Measurements from ENCODE around the gene AFAP1. TPM values are rescaled to one million over a fixed set of nuclear protein-coding genes. Genes with fewer than 3 reads are reported as not detected.

The AFAP1 gene
- total and polyA plus RNA-seq, 2 of the 4 experiments (the other 2 are of a cell fraction) = 48.2 to 80.9 TPM

DNA sequence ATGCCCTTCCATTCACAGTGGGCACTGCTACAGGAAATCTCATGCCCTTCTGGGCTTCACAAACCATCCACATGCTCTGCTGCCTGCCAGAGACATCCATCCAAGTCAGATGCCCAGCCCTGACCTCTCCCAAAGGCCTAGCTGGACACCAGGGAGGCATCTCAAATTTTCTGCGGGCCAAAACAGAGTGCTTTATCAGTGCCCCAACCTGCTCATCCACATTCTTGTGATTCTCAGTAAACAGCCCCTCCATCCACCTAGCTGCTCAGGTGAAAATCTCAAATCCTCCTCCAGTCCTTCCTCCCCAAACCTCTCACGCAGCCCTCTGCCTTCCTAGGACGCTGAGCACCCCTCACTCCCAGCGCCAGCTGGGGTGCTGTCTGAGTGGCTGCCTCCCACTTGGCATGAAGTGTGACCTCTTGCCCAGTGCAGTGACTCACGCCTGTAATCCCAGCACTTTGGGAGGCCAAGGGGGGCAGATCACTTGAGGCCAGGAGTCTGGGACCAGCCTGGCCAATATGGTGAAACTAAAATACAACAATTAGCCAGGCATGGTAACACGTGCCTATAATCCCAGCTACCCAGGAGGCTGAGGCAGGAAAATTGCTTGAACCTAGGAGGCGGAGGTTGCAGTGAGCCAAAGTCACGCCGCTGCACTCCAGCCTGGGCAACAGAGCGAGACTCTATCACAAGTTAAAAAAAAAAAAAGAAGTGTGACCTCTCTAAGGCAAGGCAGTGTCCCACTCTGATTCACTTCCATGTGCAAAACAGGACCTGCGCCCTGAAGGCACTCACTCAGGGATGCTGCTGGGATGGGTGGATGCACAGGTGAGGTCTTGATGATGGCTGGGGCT lies 1.7 kb upstream of the AFAP1 start:
- no peak overlapping the region; the same call in 1 of the 2 replicates for H3K14ac ChIP-seq (replicated peaks; ENCODE audit: low read depth, low read length)
- ATAC-seq (ENCODE audit: low read depth) (no peak), DNase-seq (no peak)
- ChIA-PET CTCF (no interaction called here), POLR2A (ENCODE audit: unreplicated experiment) (interaction anchor here (0.7 kb wide), 1 partner anchor 319 kb away, joined by 4 read pairs; no protein-coding TSS in a partner anchor)
- H4K20me1 ChIP-seq (ENCODE audit: insufficient read depth, low read length) = peaks cover 20% of the 10 kb centered on the region
- no peak overlapping the region for H3K56ac ChIP-seq (ENCODE audit: extremely low read depth, insufficient read depth, low read length)
- peak overlapping the region; percentile 86 for H2AK5ac ChIP-seq (ENCODE audit: low read depth, low read length)
- no peaks in the 10 kb centered on the region for H3K36me3 ChIP-seq (ENCODE audit: control insufficient read depth, insufficient read depth, low read length)
- peaks cover 10% of the 10 kb centered on the region for H3K4me1 ChIP-seq (ENCODE audit: control insufficient read depth, insufficient read depth, low read length)
- no peak overlapping the region for H3K18ac ChIP-seq (ENCODE audit: low read depth, low read length)
- peak overlapping the region; percentile 74; the same call in 1 of the 3 replicates for H2BK15ac ChIP-seq (ENCODE audit: low read depth, low read length)
- in situ Hi-C loops (cut with MboI; ENCODE audit: low sequenced_read_pairs) = no loop called here
- H2BK120ac ChIP-seq (ENCODE audit: low read depth, low read length) = peak overlapping the region; percentile 45
- peak overlapping the region; percentile 64 for H2AFZ ChIP-seq (replicated peaks; ENCODE audit: low read length, poor library complexity)
- H4K8ac ChIP-seq (ENCODE audit: low read depth in 2 of 2, low read length in 2 of 2) = peak overlapping the region in 1 of 2 experiments; percentile 55; a peak in 1 of 4 replicates
- dilution Hi-C loops (cut with HindIII; ENCODE audit: low sequenced_read_pairs, unreplicated experiment) = no loop called here
- peak overlapping the region; percentile 54 for H3K4ac ChIP-seq (ENCODE audit: low read depth, low read length)
- no peaks in the 10 kb centered on the region for H3K27me3 ChIP-seq (ENCODE audit: control insufficient read depth, insufficient read depth, low read length)
- H3K27ac ChIP-seq (ENCODE audit: insufficient read depth, low read length) = no peak overlapping the region
- 74% methylated on average over 5 of the region's 11 CpGs; no CpG with 5 or more reads in 1 of the 2 experiments for WGBS, 2 experiments (ENCODE audit: extremely low coverage in 2 of 2, insufficient read length in 1 of 2)
- H3K9me3 ChIP-seq (ENCODE audit: control insufficient read depth, insufficient read depth, low read length) = no peaks in the 10 kb centered on the region
- H3K9ac ChIP-seq (ENCODE audit: low read depth, low read length) = no peak overlapping the region
- peaks cover 0 to 20% of the 10 kb centered on the region in 2 experiments; a peak in 2 of 4 replicates for H3K79me1 ChIP-seq (ENCODE audit: low read depth in 1 of 2, low read length in 2 of 2)
- no peak overlapping the region for H3K23ac ChIP-seq (ENCODE audit: low read depth, low read length)
- H2BK5ac ChIP-seq (ENCODE audit: low read depth, low read length, poor library complexity, severe bottlenecking) = no peak overlapping the region
- H3K4me2 ChIP-seq (ENCODE audit: low read depth, low read length) = no peak overlapping the region
- no peak for TF ChIP-seq POLR2A (IDR thresholded peaks at IDR 0.05; ENCODE audit: low read depth, low read length)
- TF ChIP-seq MXI1 (IDR thresholded peaks at IDR 0.05; ENCODE audit: borderline replicate concordance, low read depth, low read length) = no peak
- no peak for TF ChIP-seq CEBPB (IDR thresholded peaks at IDR 0.05; ENCODE audit: low read depth, low read length)
- TF ChIP-seq USF2 (IDR thresholded peaks at IDR 0.05; ENCODE audit: low read depth, low read length) = no peak
- TF ChIP-seq NFE2L2 (IDR thresholded peaks at IDR 0.05; ENCODE audit: low read depth, low read length) = no peak
- TF ChIP-seq MAFK (IDR thresholded peaks at IDR 0.05; ENCODE audit: low read depth, low read length) = no peak
- TF ChIP-seq CHD1 (IDR thresholded peaks at IDR 0.05; ENCODE audit: low read depth, low read length) = no peak
- TF ChIP-seq RAD21 (IDR thresholded peaks at IDR 0.05; ENCODE audit: low read length) = no peak
- no peak for TF ChIP-seq SMC3 (IDR thresholded peaks at IDR 0.05; ENCODE audit: low read depth, low read length)
- no peak for TF ChIP-seq RCOR1 (IDR thresholded peaks at IDR 0.05; ENCODE audit: insufficient replicate concordance, low read length)
- no peak for TF ChIP-seq ELK1 (IDR thresholded peaks at IDR 0.05; ENCODE audit: borderline replicate concordance, low read depth, low read length)
- no peak for TF ChIP-seq MAZ (IDR thresholded peaks at IDR 0.05; ENCODE audit: borderline replicate concordance, low read depth, low read length)
- no peak for TF ChIP-seq FOS (IDR thresholded peaks at IDR 0.05; ENCODE audit: low read depth, low read length)
- TF ChIP-seq, protein P1, sequence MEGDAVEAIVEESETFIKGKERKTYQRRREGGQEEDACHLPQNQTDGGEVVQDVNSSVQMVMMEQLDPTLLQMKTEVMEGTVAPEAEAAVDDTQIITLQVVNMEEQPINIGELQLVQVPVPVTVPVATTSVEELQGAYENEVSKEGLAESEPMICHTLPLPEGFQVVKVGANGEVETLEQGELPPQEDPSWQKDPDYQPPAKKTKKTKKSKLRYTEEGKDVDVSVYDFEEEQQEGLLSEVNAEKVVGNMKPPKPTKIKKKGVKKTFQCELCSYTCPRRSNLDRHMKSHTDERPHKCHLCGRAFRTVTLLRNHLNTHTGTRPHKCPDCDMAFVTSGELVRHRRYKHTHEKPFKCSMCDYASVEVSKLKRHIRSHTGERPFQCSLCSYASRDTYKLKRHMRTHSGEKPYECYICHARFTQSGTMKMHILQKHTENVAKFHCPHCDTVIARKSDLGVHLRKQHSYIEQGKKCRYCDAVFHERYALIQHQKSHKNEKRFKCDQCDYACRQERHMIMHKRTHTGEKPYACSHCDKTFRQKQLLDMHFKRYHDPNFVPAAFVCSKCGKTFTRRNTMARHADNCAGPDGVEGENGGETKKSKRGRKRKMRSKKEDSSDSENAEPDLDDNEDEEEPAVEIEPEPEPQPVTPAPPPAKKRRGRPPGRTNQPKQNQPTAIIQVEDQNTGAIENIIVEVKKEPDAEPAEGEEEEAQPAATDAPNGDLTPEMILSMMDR (conservative IDR thresholded peaks at IDR 0.05; ENCODE audit: low read depth, low read length) = no peak
- H2AK9ac ChIP-seq (replicated peaks; ENCODE audit: low read depth, low read length, poor library complexity) = peak overlapping the region; percentile 70
- intact Hi-C loops (cut with micrococcal nuclease) = no loop called here
- peak overlapping the region; percentile 50; the same call in 1 of the 2 replicates for H2BK20ac ChIP-seq (ENCODE audit: low read depth, low read length)
- no peak overlapping the region for H4K5ac ChIP-seq (ENCODE audit: low read depth, low read length)
- no peak overlapping the region; the same call in 1 of the 2 replicates for H4K91ac ChIP-seq (ENCODE audit: insufficient read depth, low read depth, low read length)
- no peak overlapping the region for H3K4me3 ChIP-seq (ENCODE audit: insufficient read depth, low read depth, low read length)
- BruUV-seq (replicated peaks) = no TSS peak
- H3K9me1 ChIP-seq (ENCODE audit: insufficient read depth, low read length) = peaks cover 6% of the 10 kb centered on the region

Measured in IMR-90 (cell line).